Measurements from ENCODE around the gene CFP. TPM values are rescaled to one million over a fixed set of nuclear protein-coding genes. Genes with fewer than 3 reads are reported as not detected.

CFP gene
- total RNA-seq, 4 donors from 2014 or later, result 6.8 to 16.1 (median 9.9) TPM

DNA sequence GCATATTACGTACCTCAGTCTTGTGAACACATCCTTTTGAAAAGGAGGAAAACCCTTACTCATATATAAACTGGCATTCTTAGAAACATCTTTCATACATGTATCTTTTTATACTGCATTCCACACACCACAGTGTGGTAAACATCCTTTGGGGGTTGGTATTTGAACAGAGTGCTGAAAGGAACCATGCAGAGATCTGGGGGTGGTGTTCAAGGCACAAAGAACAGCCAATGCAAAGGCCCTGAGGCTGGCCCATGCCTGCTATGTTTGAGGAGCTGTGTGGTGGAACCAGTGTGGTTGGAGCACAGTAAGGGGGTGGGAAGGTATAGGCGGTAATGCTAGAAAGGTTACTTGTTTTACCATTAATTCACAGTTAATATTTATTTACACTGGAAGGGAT is 18.6 kb upstream of the CFP start:
- DNase-seq (ENCODE audit: extremely low spot score), result no peak
- intact Hi-C loops (cut with DNase I), result loop anchor here (10.0 kb wide), 1 partner anchor 376 kb away; no protein-coding TSS in a partner anchor
- Histone ChIP-seq H3K27ac (replicated peaks in 1 of 4) (no peak overlapping the region), H3K4me3 (no peak overlapping the region), H3K4me1 (peaks cover 14 to 38% (median 30%) of the 10 kb centered on the region in 4 donors), H3K27me3 (peaks cover 0 to 6% (median 0%) of the 10 kb centered on the region in 4 donors), H3K36me3 (peaks cover 0 to 7% (median 4%) of the 10 kb centered on the region in 4 donors), H3K9me3 (no peaks in the 10 kb centered on the region)
- TF ChIP-seq POLR2AphosphoS5 (IDR thresholded peaks at IDR 0.05) (no peak), POLR2A (IDR thresholded peaks at IDR 0.05; ENCODE audit: low read depth) (no peak), EP300 (IDR thresholded peaks at IDR 0.05) (no peak)
- TF ChIP-seq, protein P1, sequence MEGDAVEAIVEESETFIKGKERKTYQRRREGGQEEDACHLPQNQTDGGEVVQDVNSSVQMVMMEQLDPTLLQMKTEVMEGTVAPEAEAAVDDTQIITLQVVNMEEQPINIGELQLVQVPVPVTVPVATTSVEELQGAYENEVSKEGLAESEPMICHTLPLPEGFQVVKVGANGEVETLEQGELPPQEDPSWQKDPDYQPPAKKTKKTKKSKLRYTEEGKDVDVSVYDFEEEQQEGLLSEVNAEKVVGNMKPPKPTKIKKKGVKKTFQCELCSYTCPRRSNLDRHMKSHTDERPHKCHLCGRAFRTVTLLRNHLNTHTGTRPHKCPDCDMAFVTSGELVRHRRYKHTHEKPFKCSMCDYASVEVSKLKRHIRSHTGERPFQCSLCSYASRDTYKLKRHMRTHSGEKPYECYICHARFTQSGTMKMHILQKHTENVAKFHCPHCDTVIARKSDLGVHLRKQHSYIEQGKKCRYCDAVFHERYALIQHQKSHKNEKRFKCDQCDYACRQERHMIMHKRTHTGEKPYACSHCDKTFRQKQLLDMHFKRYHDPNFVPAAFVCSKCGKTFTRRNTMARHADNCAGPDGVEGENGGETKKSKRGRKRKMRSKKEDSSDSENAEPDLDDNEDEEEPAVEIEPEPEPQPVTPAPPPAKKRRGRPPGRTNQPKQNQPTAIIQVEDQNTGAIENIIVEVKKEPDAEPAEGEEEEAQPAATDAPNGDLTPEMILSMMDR (IDR thresholded peaks at IDR 0.05), result no peak
- WGBS, result 72% methylated on average over 2 of the region's 2 CpGs

DNA sequence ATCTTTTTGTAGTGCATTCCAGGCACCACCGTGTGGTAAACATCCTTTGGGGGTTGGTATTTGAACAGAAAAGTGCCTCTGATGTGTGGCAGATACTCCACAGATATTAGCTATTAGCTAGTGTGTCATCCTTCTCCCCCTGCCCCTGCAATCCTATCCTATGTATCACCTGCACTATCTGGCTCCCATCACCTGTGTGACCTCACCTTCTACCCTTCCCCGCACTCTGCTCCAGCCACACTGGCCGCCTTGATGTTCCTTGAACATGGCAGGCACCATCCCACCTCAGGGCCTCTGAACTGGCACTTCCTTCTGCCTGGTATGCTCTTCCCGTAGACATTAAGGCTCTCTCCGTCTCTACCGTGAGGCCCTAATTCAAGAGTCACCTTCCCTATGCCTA is 16.9 kb upstream of the CFP start:
- intact Hi-C loops (cut with DNase I), result loop anchor here (10.0 kb wide), 1 partner anchor 378 kb away; no protein-coding TSS in a partner anchor
- TF ChIP-seq POLR2AphosphoS5 (IDR thresholded peaks at IDR 0.05) (no peak), POLR2A (IDR thresholded peaks at IDR 0.05; ENCODE audit: low read depth) (no peak), EP300 (IDR thresholded peaks at IDR 0.05) (no peak)
- TF ChIP-seq, protein P1 (IDR thresholded peaks at IDR 0.05), result no peak
- DNase-seq (ENCODE audit: extremely low spot score), result no peak

DNA sequence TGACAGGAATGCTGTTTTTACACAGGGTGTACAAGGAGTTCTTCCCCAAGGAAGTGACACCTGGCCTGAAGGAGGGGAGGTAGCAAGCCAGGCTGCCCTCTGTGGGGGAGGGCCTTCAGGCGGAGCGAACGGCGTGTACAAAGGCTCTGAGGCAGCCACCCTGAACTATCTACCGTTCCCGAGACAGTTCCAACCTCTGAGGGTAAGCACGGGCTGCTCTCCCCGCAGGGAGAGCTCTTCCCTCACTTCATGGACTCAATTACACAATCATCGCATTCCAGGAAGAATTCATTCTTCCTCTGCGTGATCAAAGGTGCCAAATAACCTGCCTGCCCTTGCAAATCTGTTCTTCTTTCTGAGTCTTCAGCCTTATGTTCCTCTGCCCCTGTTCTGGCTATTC is 15.8 kb upstream of the CFP start:
- intact Hi-C loops (cut with DNase I), result loop anchor here (10.0 kb wide), 1 partner anchor 379 kb away; no protein-coding TSS in a partner anchor
- H3K9me3 ChIP-seq, result no peaks in the 10 kb centered on the region
- DNase-seq (ENCODE audit: extremely low spot score), result no peak
- H3K27me3 ChIP-seq, result peaks cover 0 to 6% (median 0%) of the 10 kb centered on the region in 4 donors
- H3K36me3 ChIP-seq, result peaks cover 0 to 10% (median 9%) of the 10 kb centered on the region in 4 donors
- no peak overlapping the region for H3K4me3 ChIP-seq
- 80% methylated on average over 4 of the region's 10 CpGs for WGBS
- peaks cover 6 to 30% (median 21%) of the 10 kb centered on the region in 4 donors for H3K4me1 ChIP-seq
- TF ChIP-seq EP300 (IDR thresholded peaks at IDR 0.05), result no peak
- TF ChIP-seq, protein P1 (IDR thresholded peaks at IDR 0.05), result no peak
- TF ChIP-seq POLR2AphosphoS5 (IDR thresholded peaks at IDR 0.05), result no peak
- H3K27ac ChIP-seq (replicated peaks in 1 of 4), result no peak overlapping the region

More for the DNA sequence above, 16.9 kb upstream of the CFP start:
- Histone ChIP-seq H3K36me3 (no peaks in the 10 kb centered on the region), H3K9me3 (no peaks in the 10 kb centered on the region), H3K27ac (replicated peaks in 1 of 4) (no peak overlapping the region), H3K4me3 (no peak overlapping the region), H3K27me3 (peaks cover 0 to 6% (median 0%) of the 10 kb centered on the region in 4 donors), H3K4me1 (peaks cover 11 to 37% (median 28%) of the 10 kb centered on the region in 4 donors)
- 82% methylated on average over 6 of the region's 6 CpGs for WGBS

DNA sequence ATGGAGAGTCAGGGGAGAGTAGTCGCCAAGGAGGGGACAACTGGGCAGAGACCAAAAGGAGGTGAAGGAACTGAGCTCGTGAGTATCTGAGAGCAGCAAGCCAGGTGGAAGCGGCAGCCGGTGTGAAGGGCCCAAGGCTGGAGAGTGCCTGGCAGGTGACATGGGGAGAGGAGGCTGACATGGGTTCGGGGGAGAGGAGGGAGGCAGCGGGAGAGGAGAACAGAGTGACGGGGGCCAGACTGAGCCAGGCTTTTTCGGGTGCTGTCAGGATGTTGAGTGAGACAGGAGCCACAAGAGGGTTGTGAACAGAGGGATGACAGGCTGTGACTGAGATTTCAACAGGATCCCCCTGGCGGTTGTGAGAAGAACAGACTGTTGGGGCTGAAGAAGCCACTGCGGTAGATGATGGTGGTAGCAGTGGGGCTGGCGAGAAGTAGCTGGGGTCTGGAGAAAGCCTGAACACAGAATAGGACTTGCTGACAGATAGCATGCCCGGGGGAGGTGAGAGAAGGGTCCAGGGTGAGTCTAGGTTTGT is 14.9 kb upstream of the CFP start:
- intact Hi-C loops (cut with DNase I), result loop anchor here (10.0 kb wide), 1 partner anchor 380 kb away; no protein-coding TSS in a partner anchor
- Histone ChIP-seq H3K36me3 (peaks cover 0 to 19% (median 17%) of the 10 kb centered on the region in 4 donors), H3K27ac (replicated peaks in 1 of 4) (no peak overlapping the region), H3K4me3 (no peak overlapping the region), H3K27me3 (peaks cover 0 to 6% (median 0%) of the 10 kb centered on the region in 4 donors), H3K9me3 (peaks cover 0 to 8% (median 0%) of the 10 kb centered on the region in 4 donors), H3K4me1 (peaks cover 6 to 30% (median 20%) of the 10 kb centered on the region in 4 donors)
- no peak for DNase-seq (ENCODE audit: extremely low spot score)
- TF ChIP-seq, protein P1 (IDR thresholded peaks at IDR 0.05), result peak in 2 of 3 experiments; percentile 26 to 34
- TF ChIP-seq POLR2AphosphoS5 (IDR thresholded peaks at IDR 0.05) (no peak), POLR2A (IDR thresholded peaks at IDR 0.05; ENCODE audit: low read depth) (no peak)
- WGBS, result 59% methylated on average over 12 of the region's 12 CpGs

Data from esophagus muscularis mucosa (tissue), 4 donors.